ENCODE measurements around the gene UBE2B.
"Not testable (repeated sequence)": the region's sequence is repeated elsewhere in the genome, so short reads cannot be mapped to it uniquely, and the experiment has no call there.

Gene UBE2B

GRCh38 chr5:134370871-134371833, at the start of gene UBE2B:
Gene UBE2B, plus strand, starts transcription at chr5:134371569. Its CDS starts 27 bp downstream, at chr5:134371596.
- DNase-seq, result peak; percentile 92

- no peak for DNase-seq
Measured at GRCh38 chr5:134327327-134327726, 44.0 kb upstream of the UBE2B start.

- no peak for DNase-seq
Measured at GRCh38 chr5:134328619-134329018, 42.8 kb upstream of the UBE2B start.

GRCh38 chr5:134336833-134337232, 34.5 kb upstream of the UBE2B start:
- DNase-seq, result not testable (repeated sequence)

- DNase-seq, result not testable (repeated sequence)
Measured at GRCh38 chr5:134343500-134343899, 27.9 kb upstream of the UBE2B start.

GRCh38 chr5:134345476-134345875, 25.9 kb upstream of the UBE2B start:
- DNase-seq, result not testable (repeated sequence)

- no peak for DNase-seq
Measured at GRCh38 chr5:134345996-134346395, 25.4 kb upstream of the UBE2B start.

- DNase-seq, result no peak
Measured at GRCh38 chr5:134349463-134349862, 21.9 kb upstream of the UBE2B start.

- DNase-seq, result no peak
Measured at GRCh38 chr5:134355681-134356080, 15.7 kb upstream of the UBE2B start.

GRCh38 chr5:134365604-134366003, 5.8 kb upstream of the UBE2B start:
- DNase-seq, result no peak

GRCh38 chr5:134370311-134370870, 978 bp upstream of the UBE2B start:
- DNase-seq, result no peak

GRCh38 chr5:134371834-134372340, 518 bp downstream of the UBE2B start:
- DNase-seq, result peak; percentile 9

GRCh38 chr5:134373633-134374032, 2.3 kb downstream of the UBE2B start:
- not testable (repeated sequence) for DNase-seq

- no peak for DNase-seq
Measured at GRCh38 chr5:134374232-134374631, 2.9 kb downstream of the UBE2B start.

- DNase-seq, result no peak
Measured at GRCh38 chr5:134380346-134380745, 9.0 kb downstream of the UBE2B start.

- not testable (repeated sequence) for DNase-seq
Measured at GRCh38 chr5:134382204-134382603, 10.8 kb downstream of the UBE2B start.

GRCh38 chr5:134383980-134384697, 12.8 kb downstream of the UBE2B start:
- no peak for DNase-seq

GRCh38 chr5:134387443-134387842, 16.1 kb downstream of the UBE2B start:
- no peak for DNase-seq

- no peak for DNase-seq
Measured at GRCh38 chr5:134392301-134392700, 20.9 kb downstream of the UBE2B start.

GRCh38 chr5:134394932-134395331, 23.6 kb downstream of the UBE2B start:
- DNase-seq, result no peak

GRCh38 chr5:134396274-134396673, 24.9 kb downstream of the UBE2B start:
- no peak for DNase-seq

- DNase-seq, result no peak
Measured at GRCh38 chr5:134397196-134397595, 25.8 kb downstream of the UBE2B start.

- DNase-seq, result no peak
Measured at GRCh38 chr5:134398609-134399155, 27.3 kb downstream of the UBE2B start.

All from NCI-H526 treated with DMSO at 0.1 percent for 48 hours (cell line).